HG02571 (cell line): ENCODE data around the gene SPECC1.
"Not testable (repeated sequence)": the region's sequence is repeated elsewhere in the genome, so short reads cannot be mapped to it uniquely, and the experiment has no call there.

Experiments
- ATAC-seq: cut with Tn5 transposase; IDR thresholded peaks from one replicate; pipeline ENCODE4 v1.9.1; 2021; ENCODE audit warnings: mild to moderate bottlenecking, moderate library complexity; ENCODE audit not compliant: unreplicated experiment

Gene SPECC1

DNA sequence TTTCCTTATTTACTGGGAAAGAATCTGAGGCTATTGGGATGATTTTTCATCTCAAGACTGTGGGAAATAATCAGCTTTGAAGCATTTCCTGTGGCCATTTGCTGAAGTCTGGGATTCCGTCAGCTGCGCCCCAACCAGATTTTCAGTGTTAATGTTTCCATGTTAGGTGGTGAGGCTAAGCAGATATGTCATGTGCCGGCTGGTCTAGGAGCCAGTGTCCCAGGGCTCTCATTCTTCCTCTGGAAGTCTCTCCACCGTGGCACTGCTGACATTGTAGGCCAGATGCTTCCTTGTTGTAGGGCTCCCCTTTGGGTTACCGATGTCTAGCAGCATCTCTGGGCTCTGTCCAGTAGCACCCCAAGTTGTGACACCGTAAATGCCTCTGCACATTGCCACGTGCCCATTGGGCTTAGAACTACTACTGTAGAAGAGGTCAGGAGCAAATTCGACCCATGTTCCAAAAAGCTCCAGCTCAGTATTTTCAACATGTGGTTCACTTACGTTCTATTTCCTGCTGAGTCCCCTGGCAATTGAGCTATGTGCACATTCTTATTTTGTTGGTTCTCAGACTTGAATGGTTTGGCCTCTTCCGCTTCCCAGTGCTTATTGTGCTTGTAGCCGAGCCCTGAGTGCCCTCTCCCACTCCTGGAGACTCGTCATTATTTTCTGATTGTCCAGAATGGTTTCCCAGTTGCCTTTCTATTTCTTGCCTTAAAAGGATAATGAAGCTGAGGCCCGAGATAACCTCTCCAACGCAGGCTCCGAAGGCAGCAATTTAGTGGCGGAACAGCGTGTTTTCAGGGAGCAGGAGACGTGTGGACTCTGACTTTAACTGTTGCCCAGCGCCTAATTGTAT lies 82.2 kb downstream of the SPECC1 start:
- no peak for ATAC-seq

DNA sequence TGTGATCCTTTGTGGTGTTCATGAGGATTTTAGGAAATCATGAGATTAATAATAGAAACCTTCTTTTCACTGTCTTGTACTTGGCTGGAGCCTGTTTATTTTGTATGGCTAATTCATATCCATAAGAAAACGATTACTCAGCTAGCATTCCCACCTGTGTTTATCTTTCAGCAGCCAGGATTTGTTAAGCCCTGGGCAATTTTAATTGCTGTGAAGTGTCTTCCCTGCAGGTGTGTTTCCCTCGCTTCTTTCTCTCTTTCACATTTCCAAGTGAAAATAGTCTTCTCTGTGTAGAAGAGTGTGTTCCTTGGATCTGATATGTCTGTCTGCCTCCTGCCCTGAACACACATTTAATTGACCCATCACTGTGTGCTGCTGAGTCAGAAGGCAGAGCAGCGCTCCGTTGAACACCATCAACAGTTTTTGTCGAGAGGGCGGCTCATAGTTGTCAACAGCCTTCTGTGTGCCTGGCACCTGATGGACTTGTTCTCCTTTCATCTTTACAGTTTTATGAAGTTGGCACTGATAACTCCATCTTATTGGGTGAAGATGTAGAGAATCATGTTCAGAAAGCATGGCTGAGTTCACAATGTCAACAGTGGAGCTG lies 83.2 kb downstream of the SPECC1 start:
- no peak for ATAC-seq

DNA sequence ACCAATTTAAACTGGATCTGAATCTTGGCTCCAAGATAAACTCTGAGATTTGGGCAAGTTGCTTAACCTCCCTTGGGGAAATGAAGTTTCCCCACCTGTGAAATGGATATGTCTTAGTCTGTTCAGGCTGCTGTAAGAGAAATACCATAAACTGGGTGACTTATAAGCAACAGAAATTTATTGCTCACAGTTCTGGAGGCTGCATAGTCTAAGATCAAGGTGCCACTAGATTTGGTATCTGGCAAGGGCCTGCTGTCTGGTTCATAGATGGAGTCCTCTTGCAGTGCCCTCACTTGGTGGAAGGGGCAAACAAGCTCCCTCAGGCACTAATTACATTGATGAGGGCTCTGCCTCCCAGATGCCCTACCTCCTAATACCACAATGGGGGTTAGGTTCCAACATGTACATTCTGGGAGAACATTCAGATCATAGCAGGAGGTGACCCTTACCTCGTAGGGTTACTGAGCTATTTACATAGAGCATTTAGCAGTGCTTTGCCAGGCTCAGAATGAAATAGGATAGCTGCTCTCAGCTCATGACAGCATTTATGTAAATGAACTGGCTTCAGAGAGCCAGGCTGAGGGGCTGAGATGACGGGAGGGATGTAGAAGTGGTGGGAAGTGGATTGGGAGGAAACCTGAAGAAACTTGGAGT lies 83.9 kb downstream of the SPECC1 start:
- no peak for ATAC-seq

DNA sequence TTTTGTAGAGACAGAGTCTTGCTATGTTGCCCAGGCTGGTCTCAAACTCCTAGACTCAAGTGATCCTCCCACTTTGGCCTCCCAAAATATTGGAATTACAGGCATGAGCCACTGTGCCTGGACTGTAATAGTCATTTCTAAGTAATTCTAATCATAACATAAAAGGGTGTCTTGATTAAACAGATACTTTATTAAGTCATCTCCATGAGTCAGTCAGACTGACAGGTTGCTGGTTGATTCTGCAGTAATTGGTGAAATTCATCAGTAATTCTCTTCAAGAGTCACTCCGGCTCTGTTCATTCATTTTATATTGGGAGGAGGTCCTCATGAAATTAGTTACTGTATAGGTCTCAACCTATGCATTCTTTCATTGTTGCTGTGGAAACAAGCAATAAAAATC lies 85.6 kb downstream of the SPECC1 start:
- ATAC-seq, result no peak

DNA sequence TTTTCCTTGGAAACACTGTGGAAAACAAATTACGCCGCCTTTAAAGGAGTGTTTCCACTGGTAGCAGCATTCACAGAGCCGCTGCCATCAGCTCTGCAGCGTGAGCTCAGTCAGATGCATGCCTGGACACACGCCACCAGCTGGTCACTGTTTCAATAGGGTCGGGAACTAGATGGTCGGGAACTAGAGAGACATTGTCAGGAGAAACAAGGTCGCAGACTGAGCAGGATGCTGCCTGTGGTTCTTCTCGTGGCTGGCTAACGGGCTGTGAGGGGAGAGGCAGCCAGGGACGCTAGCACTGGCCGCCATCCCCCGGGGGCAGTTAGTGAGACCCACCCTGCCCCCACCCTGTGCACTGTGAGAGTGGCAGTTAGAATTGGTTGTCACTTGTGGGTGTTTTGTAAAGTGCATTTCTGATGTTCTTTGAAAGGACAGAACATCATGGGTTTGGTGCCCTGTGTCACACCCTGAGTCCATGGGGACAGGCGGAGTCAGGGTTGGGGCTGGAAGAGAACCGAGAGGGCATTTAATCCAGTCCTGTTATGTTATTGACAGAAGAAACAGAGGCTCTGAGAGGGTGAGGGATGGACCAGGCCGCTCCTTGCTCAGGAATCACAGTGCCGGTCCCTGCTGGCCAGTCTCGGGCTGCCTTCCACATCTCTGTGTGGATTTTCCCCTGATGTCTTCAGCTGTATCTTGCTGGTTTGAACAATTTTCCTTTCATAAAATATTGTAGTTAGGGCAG lies 86.3 kb downstream of the SPECC1 start:
- ATAC-seq, result no peak

DNA sequence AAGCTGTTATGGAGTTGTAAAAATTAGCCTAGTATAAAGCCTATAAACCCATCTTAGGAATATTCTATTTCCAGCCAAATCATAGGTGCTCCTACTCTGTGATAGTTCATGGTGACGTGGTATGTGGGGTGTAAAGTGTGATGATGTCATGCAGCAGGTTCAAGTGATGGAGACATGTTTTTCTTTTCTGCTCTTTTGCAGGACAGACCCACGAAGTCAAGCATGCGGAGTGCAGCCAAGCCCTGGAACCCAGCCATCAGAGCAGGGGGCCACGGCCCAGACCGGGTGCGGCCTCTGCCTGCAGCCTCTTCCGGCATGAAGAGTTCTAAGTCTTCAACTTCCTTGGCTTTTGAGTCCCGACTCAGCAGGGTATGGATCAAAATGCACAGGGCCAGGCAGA lies 87.3 kb downstream of the SPECC1 start:
- ATAC-seq, result no peak

DNA sequence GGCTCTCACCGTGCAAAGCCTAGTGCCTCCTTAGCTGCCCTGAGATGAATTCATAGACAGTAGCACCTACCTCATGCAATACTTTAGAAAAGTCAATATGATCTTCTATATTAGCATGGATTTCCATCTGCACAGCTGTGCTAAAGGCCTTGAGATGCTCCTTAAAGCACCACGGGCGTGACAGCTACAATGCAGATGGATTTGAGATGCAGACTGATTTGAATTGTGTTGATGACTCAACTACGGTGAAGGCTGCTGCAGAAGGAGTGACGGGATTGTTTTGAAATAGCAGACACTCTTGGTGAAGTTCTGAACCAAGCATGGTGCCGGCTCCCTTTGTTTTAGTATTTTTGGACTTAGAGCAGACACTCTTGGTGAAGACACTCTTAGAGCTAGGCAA lies 88.2 kb downstream of the SPECC1 start:
- ATAC-seq, result no peak

DNA sequence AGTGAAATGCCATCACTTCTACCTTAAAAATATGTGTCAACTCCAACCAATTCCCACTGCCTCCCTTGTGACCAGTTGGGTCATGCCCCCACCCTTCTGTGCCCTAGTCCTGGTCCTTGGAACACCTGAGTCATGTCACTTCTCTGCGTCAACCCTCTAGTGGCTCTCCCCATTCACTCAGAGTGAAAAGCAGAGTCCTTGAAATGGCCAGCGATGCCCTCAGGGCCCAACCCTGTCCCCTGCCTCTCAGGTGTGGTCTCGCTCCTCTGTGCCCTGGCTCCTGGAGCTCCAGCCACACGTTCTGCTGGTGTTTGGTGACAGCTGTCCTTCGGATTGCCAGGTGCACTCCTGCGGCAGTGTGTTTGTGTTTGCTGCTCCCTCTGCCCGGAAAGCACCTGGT lies 89.2 kb downstream of the SPECC1 start:
- ATAC-seq, result no peak

DNA sequence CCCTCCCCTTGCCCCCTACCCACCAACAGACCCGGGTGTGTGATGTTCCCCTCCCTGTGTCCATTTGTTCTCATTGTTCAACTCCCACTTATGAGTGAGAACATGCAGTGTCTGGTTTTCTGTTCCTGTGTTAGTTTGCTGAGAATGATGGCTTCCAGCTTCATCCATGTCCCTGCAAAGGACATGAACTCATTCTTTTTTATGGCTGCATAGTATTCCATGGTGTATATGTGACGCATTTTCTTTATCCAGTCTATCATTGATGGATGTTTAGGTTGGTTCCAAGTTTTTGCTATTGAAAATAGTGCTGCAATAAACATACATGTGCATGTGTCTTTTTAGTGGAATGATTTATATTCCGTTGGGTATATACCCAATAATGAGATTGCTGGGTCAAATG lies 91.6 kb downstream of the SPECC1 start:
- not testable (repeated sequence) for ATAC-seq

DNA sequence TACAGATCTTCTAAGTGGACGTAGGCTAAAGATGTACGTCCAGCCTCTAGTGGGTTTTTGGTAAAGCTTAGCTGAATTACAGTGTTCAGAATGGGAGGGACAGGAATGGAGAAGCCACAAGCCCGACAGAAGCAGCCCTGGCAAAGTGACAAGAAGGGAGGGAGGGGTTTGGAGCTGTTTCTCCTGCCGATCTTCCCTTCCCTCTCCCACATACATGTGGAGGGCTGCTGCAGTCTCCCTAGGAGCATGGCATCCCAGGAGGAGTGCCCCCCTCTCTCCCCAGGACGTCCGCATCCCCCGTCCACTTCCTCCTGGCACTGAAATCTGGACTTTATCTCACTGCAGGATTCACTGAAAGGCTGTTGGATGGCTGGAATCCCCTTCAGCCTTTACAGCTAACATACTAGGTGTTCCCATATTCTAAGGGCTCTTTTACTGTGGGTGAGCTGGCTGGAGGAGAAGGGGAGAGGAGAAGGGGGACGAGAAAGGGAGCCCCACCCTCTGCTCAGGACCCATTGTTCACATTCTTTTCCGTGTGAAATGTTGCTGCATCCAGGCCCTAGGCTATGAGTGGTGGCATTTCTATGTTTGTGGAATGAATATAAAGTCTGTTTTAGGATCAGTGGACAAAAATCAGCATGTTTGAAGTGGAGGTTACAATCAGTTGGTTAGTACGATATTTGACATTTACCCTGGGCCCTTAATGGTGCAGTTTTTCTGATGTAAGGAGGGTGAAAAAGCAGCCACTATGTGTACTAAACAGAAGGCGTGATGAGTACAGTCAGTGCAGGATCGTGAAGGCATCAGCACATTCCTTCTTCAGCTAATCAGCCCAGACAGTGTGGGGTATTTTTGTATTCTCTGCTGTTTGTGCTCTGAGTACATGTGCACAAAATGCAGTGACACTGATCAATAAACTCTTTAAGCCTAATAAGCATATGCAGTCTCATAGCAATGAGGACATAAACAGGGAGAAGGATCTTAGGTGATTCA lies 94.6 kb downstream of the SPECC1 start:
- no peak for ATAC-seq

DNA sequence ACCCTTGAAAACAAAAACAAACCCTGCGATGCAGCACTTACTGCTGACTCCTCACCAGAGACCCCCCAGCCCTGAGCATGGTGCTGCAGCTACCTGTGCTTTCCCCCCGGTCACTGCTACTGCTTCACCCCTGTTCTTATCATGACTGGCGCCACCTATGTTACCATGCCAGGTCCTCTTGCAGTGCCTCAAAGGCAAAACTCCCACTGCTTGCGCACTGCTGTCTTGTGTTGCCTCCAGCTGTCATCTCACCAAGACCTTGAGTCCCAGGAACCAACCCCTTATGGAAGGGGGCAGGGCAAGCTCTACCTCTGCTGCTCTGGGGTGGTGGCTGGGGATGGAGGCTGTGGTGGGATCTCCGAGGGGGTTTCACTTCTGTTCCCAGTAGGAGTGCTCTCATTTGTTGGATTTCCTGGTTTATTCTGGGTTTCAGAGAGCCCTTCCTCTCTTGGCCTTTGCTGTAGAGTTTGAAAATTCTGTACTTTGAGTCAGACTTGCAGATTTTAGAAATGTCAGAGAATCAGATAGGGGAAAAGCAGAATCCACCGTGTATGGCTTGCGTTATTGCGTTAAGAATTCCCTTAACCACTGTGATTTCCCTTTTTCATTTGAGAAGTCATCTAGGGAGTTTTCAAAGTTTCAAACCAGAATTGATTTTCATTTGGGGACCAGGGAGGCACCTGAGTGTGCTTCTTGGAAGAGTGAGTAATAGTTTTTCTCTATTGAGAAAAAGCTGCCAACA lies 96.6 kb downstream of the SPECC1 start:
- ATAC-seq, result no peak

DNA sequence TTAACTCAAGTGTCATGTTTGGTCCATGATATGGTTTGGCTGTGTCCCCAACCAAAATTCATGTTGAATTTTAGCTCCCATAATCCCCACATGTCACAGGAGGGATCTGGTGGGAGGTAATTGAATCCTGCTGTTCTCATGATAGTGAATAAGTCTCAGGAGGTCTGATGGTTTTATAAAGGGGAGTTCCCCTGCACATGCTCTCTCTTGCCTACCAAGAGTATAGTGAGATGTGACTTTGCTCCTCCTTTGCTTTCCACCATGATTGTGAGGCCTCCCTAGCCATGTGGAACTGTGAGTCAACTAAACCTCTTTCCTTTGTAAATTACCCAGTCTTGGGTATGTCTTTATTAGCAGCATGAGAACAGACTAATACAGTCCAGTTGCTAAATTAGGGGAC lies 97.3 kb downstream of the SPECC1 start:
- ATAC-seq, result not testable (repeated sequence)

DNA sequence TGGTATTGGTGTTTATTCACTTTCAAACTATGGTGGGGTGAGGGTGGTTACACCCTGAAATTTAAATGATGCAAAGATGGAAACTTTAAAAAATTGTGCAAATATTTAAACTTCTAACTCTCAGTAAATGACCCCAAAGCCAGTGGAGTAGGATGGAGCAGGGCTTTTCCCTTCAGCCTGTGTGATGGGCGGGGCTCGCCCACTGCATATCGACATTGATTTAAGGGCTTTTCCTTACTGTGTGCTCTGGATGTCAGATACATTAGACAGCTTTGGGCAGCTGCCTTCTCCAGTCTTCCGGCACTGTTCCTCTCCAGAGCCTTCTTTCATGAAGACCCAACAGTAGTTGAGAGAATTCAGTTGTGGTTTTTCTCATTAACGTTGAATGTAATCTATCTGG lies 99.9 kb downstream of the SPECC1 start:
- no peak for ATAC-seq

DNA sequence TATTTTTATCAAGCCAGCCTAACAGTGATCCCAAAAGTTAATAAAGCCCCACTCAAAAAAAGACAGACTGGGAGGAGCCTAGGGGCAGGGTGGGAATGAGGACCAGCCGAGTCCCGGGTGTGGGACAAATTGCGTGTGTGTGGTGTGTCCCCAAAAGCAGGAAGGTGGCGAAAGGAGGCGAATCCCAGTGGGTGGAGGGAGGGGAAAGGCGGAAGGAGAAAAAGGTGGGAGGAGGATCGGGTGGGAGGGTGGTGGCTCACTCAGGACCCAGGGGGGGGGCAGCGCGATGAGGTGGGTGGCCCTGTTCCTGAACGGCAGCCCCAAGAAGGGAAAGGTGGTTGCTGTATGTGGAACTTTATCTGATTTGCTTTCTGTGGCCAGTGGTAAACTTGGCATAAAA lies 102.4 kb downstream of the SPECC1 start:
- ATAC-seq, result no peak

DNA sequence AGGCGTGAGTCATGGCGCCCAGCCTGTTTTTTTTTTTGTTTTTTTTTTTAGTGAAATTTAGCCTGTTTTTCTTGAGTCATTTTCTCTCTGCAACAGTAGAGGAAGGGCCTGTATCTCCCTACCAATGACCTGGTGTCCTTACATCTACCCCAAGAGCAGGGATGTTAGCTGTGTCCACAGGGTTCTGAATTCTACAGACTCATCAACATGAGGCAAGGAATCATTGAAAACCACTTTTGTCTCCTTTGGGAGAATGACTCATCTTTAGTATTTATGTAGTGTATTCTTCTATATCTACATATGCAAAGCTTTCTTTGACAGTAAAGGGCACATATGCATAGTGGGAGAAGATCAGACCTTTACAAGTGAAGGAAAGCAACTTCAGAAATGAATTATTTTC lies 105.3 kb downstream of the SPECC1 start:
- no peak for ATAC-seq

DNA sequence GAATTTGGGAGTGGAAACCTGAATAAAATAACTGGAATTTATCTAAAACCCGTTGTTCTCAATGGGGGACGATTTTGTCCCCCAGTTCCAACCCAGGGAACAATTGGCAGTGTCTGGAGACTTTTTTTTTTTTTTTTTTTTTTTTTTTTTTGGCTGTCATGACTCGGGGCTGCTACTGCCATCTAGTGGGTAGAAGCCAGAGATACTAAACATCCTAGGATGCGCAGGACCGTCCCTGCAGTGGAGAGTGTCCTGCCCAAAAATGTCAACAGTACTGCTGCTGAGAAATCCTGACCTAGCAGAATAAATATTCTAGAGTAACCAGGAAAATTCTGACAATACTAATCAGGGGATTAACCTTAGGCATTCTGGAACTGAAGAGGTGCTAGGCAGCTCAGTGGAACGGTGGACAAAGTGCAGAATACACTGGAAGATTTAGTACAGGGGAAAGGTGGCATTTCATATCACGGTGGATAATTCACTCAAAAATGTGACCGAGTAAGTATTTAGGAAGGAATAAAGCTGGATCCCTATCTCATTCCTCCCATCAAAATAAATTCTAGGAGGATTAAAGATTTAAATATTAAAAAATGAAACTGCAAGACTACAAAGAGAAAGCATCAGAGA lies 107.6 kb downstream of the SPECC1 start:
- ATAC-seq, result no peak

DNA sequence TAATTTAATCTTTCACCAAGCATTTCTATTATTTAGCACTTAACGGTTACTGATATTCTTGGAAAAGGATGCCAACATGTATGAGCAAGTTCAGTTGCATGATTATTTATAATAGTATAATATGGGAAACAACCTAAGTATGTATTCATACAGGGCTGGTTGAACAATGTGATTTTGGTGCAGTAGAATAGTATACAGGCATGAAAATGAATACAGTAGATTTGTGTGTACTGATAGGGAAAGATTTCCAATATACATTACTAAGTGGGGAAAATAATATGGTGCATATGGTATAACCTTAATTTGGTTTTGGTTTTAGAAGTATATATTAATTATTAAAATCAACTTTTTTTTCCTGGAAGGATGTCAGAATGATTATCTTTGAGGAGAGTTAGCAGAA lies 109.1 kb downstream of the SPECC1 start:
- ATAC-seq, result no peak

DNA sequence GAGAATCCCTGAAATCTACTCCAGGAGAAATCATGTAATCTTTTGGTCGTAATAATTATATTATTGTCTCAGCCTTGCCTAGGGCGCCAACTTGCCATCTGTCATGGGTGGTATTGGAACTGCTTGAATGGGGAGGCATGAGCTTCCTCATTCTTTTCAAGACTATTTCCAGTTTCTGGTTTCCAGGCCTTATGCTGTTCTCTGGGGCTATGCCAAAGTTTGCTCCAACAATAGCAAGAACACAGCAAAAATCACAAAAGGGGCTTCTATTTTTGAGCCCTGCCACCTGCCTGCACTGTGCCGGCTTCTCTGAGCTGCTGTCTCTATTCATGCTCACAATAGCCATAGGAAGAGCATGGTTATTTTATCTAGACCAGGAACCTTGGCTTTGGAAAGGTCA lies 111.7 kb downstream of the SPECC1 start:
- ATAC-seq, result no peak
